AG04450 (cell line): Measurements from ENCODE around the gene IGF2R. TPM values are rescaled to one million over a fixed set of nuclear protein-coding genes. Genes with fewer than 3 reads are reported as not detected.

Experiments used
- CTCF ChIA-PET: fragments of 300-600, 350-600 bp; formaldehyde crosslinking; extraction: SDS; loops from one replicate; lab custom pipeline; 2022; ENCODE audit warnings: antibody characterized with exemption, inconsistent platforms; lab: Charles Lee
- POLR2A ChIA-PET: fragments of 350-600 bp; formaldehyde crosslinking; extraction: SDS; loops from one replicate; lab custom pipeline; 2021; ENCODE audit warnings: antibody characterized with exemption, inconsistent platforms; lab: Yijun Ruan, JAX
- DNase-seq: peaks from one replicate; pipeline ENCODE4 v3.0.0-alpha.2; 2011; ENCODE audit warnings: low read depth, low spot score
- H3K27ac ChIP-seq: one replicate; pipeline ENCODE4 v1.5.1; 2012; ENCODE audit warnings: low read depth, low read length, control low read depth
- H3K27me3 ChIP-seq: one replicate; pipeline ENCODE4 v1.6.0; 2012; ENCODE audit warnings: low read length; ENCODE audit not compliant: control insufficient read depth, insufficient read depth
- H3K4me3 ChIP-seq: 2 replicates; pipeline ENCODE4 v1.5.1; 2011; ENCODE audit warnings: mild to moderate bottlenecking, low read depth, low read length, control low read depth
- H3K9me3 ChIP-seq: 2 replicates; pipeline ENCODE4 v1.5.1; 2012; ENCODE audit warnings: low read length; ENCODE audit not compliant: control insufficient read depth, insufficient read depth
- CTCF ChIP-seq: IDR thresholded peaks from 2 replicates; pipeline ENCODE4 v1.5.1; 2011; ENCODE audit warnings: low read depth, low read length, control low read depth, inconsistent platforms
- polyA plus RNA-seq: library from polyadenylated mRNA; depleted of rRNA; stranded (reverse); fragments of >200 nt; gene quantifications from 2 replicates; pipeline ENCODE4 v1.2.3, GENCODE V29; 2011

IGF2R gene
- polyA plus RNA-seq, 1 experiment = 40.9 TPM

DNA sequence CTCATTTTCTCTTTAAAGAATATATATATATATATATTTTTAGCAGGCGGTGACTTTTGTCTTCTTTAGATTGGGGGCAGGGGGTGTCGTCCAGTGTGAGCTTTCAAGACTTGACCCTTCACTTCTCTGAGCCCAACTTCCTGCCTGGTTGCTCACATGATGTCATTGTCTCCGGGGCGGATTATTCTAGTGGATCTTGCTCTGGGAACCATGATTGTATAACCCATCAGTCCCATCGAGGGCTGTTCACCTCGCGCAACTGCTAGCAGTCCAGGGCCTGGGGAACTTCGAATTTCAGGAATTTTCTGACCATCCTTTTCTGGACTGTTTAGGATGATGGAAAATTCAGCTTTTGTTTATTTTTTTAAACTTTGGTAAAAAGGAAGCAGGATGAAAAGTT, 1.0 kb downstream of the IGF2R start:
- no peak for TF ChIP-seq CTCF
- CTCF ChIA-PET = interaction anchor here (1.1 kb wide), 1 partner anchor 12 kb away, joined by 4 read pairs; no protein-coding TSS in a partner anchor
- DNase-seq = no peak
- Histone ChIP-seq H3K27me3 (peaks cover 4% of the 10 kb centered on the region), H3K9me3 (no peaks in the 10 kb centered on the region), H3K4me3 (peak overlapping the region; percentile 74), H3K27ac (peak overlapping the region; percentile 81)
- POLR2A ChIA-PET = interaction anchor here (0.7 to 1.5 kb wide), 3 partner anchors 12 to 1163 kb away, joined by 3 to 4 read pairs (median 3); no protein-coding TSS in a partner anchor

DNA sequence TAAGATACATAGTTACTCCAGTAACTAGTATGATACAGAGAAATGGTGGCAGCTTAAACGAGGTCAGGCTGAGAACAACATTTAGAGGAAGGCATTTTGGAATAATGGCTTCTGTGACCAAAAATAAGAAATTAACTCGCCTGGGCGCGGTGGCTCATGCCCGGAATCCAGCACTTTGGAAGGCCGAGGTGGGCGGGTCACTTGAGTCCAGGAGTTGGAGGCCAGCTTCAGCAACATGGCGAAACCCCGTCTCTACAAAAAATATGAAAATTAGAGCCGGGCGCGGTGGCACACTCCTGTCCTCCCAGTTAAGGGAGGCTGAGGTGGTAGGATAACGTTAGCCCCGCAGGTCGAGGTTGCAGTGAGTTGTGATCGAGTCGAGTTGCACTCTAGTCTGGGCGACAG, 1.8 kb downstream of the IGF2R start:
- H3K27me3 ChIP-seq = no peaks in the 10 kb centered on the region
- no peaks in the 10 kb centered on the region for H3K9me3 ChIP-seq
- ChIA-PET POLR2A (interaction anchor here (1.5 kb wide), 1 partner anchor 17 kb away, joined by 4 read pairs; no protein-coding TSS in a partner anchor), CTCF (no interaction called here)
- H3K27ac ChIP-seq = no peak overlapping the region
- no peak for TF ChIP-seq CTCF
- H3K4me3 ChIP-seq = peak overlapping the region; percentile 74
- no peak for DNase-seq

GRCh38 chr6:159971341-159972178, 2.7 kb downstream of the IGF2R start:
- Histone ChIP-seq H3K27ac (no peak overlapping the region), H3K4me3 (no peak overlapping the region), H3K27me3 (no peaks in the 10 kb centered on the region), H3K9me3 (no peaks in the 10 kb centered on the region)
- no peak for DNase-seq
- POLR2A ChIA-PET = no interaction called here
- CTCF ChIA-PET = no interaction called here
- TF ChIP-seq CTCF = no peak

- ChIA-PET CTCF (no interaction called here), POLR2A (no interaction called here)
- TF ChIP-seq CTCF = no peak
- Histone ChIP-seq H3K27ac (no peak overlapping the region), H3K4me3 (no peak overlapping the region), H3K9me3 (no peaks in the 10 kb centered on the region), H3K27me3 (no peaks in the 10 kb centered on the region)
- DNase-seq = no peak
Observed at GRCh38 chr6:159972506-159973268, 3.8 kb downstream of the IGF2R start.

DNA sequence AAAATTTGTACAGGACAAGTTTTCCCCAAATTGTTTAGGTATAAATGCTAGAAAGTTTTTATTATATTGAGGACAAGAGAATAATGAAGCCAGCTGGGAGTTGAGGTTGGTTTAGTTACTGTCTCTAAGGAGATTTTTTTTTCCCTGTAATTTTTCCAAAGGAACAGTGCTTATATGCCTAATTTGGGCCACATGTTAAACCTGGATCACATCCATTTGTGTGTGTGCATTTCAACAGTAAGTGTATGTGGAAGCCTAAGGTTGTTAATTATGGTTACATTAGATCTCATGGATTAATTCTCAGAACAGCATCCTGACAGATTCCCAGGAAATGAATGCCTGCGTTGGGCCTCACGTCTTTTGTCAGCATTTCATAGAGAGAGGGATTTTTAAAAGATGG, 4.5 kb downstream of the IGF2R start:
- CTCF ChIA-PET = no interaction called here
- POLR2A ChIA-PET = interaction anchor here (0.6 kb wide), 1 partner anchor 10 kb away, joined by 3 read pairs; no protein-coding TSS in a partner anchor
- Histone ChIP-seq H3K4me3 (no peak overlapping the region), H3K27me3 (no peaks in the 10 kb centered on the region), H3K27ac (peak overlapping the region; percentile 40), H3K9me3 (no peaks in the 10 kb centered on the region)
- no peak for DNase-seq
- no peak for TF ChIP-seq CTCF
